Fibroblast of lung (primary cell): ENCODE measurements around the gene LTO1. TPM values are rescaled to one million over a fixed set of nuclear protein-coding genes. Genes with fewer than 3 reads are reported as not detected.
A peak's percentile ranks its signal among the peaks of the same experiment; 100 is the strongest.

Source experiments
- DNase-seq, 2 donors: peaks; one replicate each; pipeline versions ENCODE4 v3.0.0 to v3.0.0-alpha.2; 2010; ENCODE audit warnings: low read depth in 2 of 2
- H2AFZ ChIP-seq: 2 replicates; pipeline ENCODE4 v1.5.1; 2012; ENCODE audit warnings: low read length, control low read depth, inconsistent platforms
- H3K27ac ChIP-seq: 2 replicates; pipeline ENCODE4 v1.5.1; 2011; ENCODE audit warnings: low read length, control low read depth; ENCODE audit not compliant: insufficient read depth
- H3K27me3 ChIP-seq: 2 replicates; pipeline ENCODE4 v1.5.1; 2011; ENCODE audit warnings: mild to moderate bottlenecking, low read length; ENCODE audit not compliant: control insufficient read depth, insufficient read depth
- H3K36me3 ChIP-seq: 2 replicates; pipeline ENCODE4 v1.5.1; 2011; ENCODE audit warnings: low read length; ENCODE audit not compliant: control insufficient read depth, insufficient read depth
- H3K4me1 ChIP-seq: 2 replicates; pipeline ENCODE4 v1.5.1; 2011; ENCODE audit warnings: low read length; ENCODE audit not compliant: control insufficient read depth, insufficient read depth; ENCODE audit errors: extremely low read depth
- H3K4me2 ChIP-seq: 2 replicates; pipeline ENCODE4 v1.5.1; 2011; ENCODE audit warnings: low read length, control low read depth; ENCODE audit not compliant: insufficient read depth; ENCODE audit errors: extremely low read depth
- H3K4me3 ChIP-seq, 4 experiments: fragments of 200-600 bp in 1 of 4; sonication (generic) in 1 of 4; replicated peaks in 1 of 4; 2 replicates each; pipeline ENCODE4 v1.5.1; 2011 to 2016; ENCODE audit warnings: low read length in 4 of 4, low read depth in 3 of 4, mild to moderate bottlenecking in 3 of 4, control low read depth in 2 of 4, inconsistent platforms in 1 of 4, mixed read lengths in 1 of 4; ENCODE audit not compliant: insufficient read depth in 1 of 4; ENCODE audit errors: control extremely low read depth in 1 of 4
- H3K79me2 ChIP-seq: 2 replicates; pipeline ENCODE4 v1.5.1; 2012; ENCODE audit warnings: mild to moderate bottlenecking, low read length, inconsistent platforms; ENCODE audit not compliant: control insufficient read depth, insufficient read depth
- H3K9ac ChIP-seq: 2 replicates; pipeline ENCODE4 v1.5.1; 2011; ENCODE audit warnings: mild to moderate bottlenecking, low read length, control low read depth; ENCODE audit not compliant: insufficient read depth
- H3K9me3 ChIP-seq: 2 replicates; pipeline ENCODE4 v1.5.1; 2012; ENCODE audit warnings: low read depth, low read length; ENCODE audit not compliant: control insufficient read depth, insufficient read depth
- H4K20me1 ChIP-seq: 2 replicates; pipeline ENCODE4 v1.5.1; 2011; ENCODE audit warnings: low read length; ENCODE audit not compliant: control insufficient read depth, insufficient read depth; ENCODE audit errors: extremely low read depth
- CTCF ChIP-seq, 2 donors: IDR thresholded peaks in 1 of 2; conservative IDR thresholded peaks in 1 of 2; 1 replicate in 1 of 2; 2 replicates in 1 of 2; pipeline ENCODE4 v1.5.1; 2011 to 2012; ENCODE audit warnings: low read length in 2 of 2, control low read depth in 1 of 2, inconsistent platforms in 1 of 2, low read depth in 1 of 2, mild to moderate bottlenecking in 1 of 2
- EZH2 ChIP-seq: IDR thresholded peaks from 2 replicates; pipeline ENCODE4 v1.5.1; 2012; ENCODE audit warnings: low read length, control low read depth, mild to moderate bottlenecking; ENCODE audit errors: missing control alignments
- polyA plus RNA-seq, 2 donors: library from polyadenylated mRNA; depleted of rRNA in 1 of 2; stranded (reverse) in 1 of 2; unstranded in 1 of 2; fragments of >200 nt; gene quantifications; 2 replicates each; pipeline ENCODE4 v1.2.1, GENCODE V29; 2011 to 2012; ENCODE audit warnings: missing spikeins in 1 of 2
- total RNA-seq: library from RNA; depleted of rRNA; stranded (reverse); fragments of >200 nt; gene quantifications from 2 replicates; pipeline ENCODE4 v1.2.1, GENCODE V29; 2014

Gene LTO1
- total and polyA plus RNA-seq, 2 donors (not counting 1 experiment from before 2014, with no cell fraction given): 18.1 to 25.4 TPM

- Histone ChIP-seq H3K4me1 (peaks cover 3% of the 10 kb centered on the region), H3K4me2 (no peak overlapping the region), H3K27ac (no peak overlapping the region), H3K36me3 (no peaks in the 10 kb centered on the region), H3K9ac (no peak overlapping the region), H3K9me3 (no peaks in the 10 kb centered on the region), H2AFZ (no peak overlapping the region), H3K4me3 (no peak overlapping the region), H3K27me3 (peaks cover 39% of the 10 kb centered on the region), H4K20me1 (no peaks in the 10 kb centered on the region), H3K79me2 (no peaks in the 10 kb centered on the region)
- no peak for TF ChIP-seq CTCF (conservative IDR thresholded peaks at IDR 0.05 in 1 of 2, IDR thresholded peaks at IDR 0.05 in 1 of 2; ENCODE audit: low read depth in 1 of 2, low read length in 2 of 2)
- TF ChIP-seq EZH2: no peak
- no peak for DNase-seq
Observed at GRCh38 chr11:69703453-69703767, 28.3 kb upstream of the LTO1 start.

GRCh38 chr11:69702769-69703452 is 27.8 kb upstream of the LTO1 start:
- peaks cover 39% of the 10 kb centered on the region for H3K27me3 ChIP-seq

GRCh38 chr11:69702239-69702691 is 27.1 kb upstream of the LTO1 start:
- no peak overlapping the region for H3K4me3 ChIP-seq
- no peaks in the 10 kb centered on the region for H4K20me1 ChIP-seq
- no peaks in the 10 kb centered on the region for H3K79me2 ChIP-seq
- no peak for TF ChIP-seq CTCF (conservative IDR thresholded peaks at IDR 0.05 in 1 of 2, IDR thresholded peaks at IDR 0.05 in 1 of 2; ENCODE audit: low read depth in 1 of 2, low read length in 2 of 2)
- TF ChIP-seq EZH2: no peak
- no peaks in the 10 kb centered on the region for H3K9me3 ChIP-seq
- H3K4me2 ChIP-seq: no peak overlapping the region
- H3K36me3 ChIP-seq: no peaks in the 10 kb centered on the region
- H3K27me3 ChIP-seq: peaks cover 37% of the 10 kb centered on the region
- peaks cover 3% of the 10 kb centered on the region for H3K4me1 ChIP-seq
- no peak overlapping the region for H3K27ac ChIP-seq
- H2AFZ ChIP-seq: no peak overlapping the region
- no peak for DNase-seq
- no peak overlapping the region for H3K9ac ChIP-seq

More at GRCh38 chr11:69702769-69703452, 27.8 kb upstream of the LTO1 start:
- Histone ChIP-seq H4K20me1 (no peaks in the 10 kb centered on the region), H3K4me2 (no peak overlapping the region), H2AFZ (no peak overlapping the region), H3K4me1 (peaks cover 3% of the 10 kb centered on the region), H3K9me3 (no peaks in the 10 kb centered on the region), H3K4me3 (no peak overlapping the region), H3K27ac (no peak overlapping the region), H3K36me3 (no peaks in the 10 kb centered on the region), H3K79me2 (no peaks in the 10 kb centered on the region), H3K9ac (no peak overlapping the region)
- DNase-seq: no peak
- TF ChIP-seq EZH2 (peak; percentile 82), CTCF (conservative IDR thresholded peaks at IDR 0.05 in 1 of 2, IDR thresholded peaks at IDR 0.05 in 1 of 2; ENCODE audit: low read depth in 1 of 2, low read length in 2 of 2) (no peak)
